H1 (cell line): ENCODE measurements around the gene COL2A1. TPM values are rescaled to one million over a fixed set of nuclear protein-coding genes. Genes with fewer than 3 reads are reported as not detected.

ENCODE experiments used
- RNF2 ChIP-seq: fragments of 200-900, 300-1000 bp; sonication (generic); IDR thresholded peaks from 2 replicates; pipeline ENCODE4 v1.7.1; 2016; ENCODE audit warnings: borderline replicate concordance, low read depth, mild to moderate bottlenecking, antibody characterized with exemption, low read length; ENCODE audit not compliant: poor library complexity, severe bottlenecking; ENCODE audit errors: missing control alignments
- TBP ChIP-seq: IDR thresholded peaks from 2 replicates; pipeline ENCODE4 v1.6.1; 2011; ENCODE audit warnings: low read depth, low read length, improper control_type of control experiment
- polyA plus RNA-seq, 7 experiments: library from polyadenylated mRNA; depleted of rRNA in 3 of 7; stranded (reverse) in 5 of 7; unstranded in 2 of 7; fragments of >200 nt in 5 of 7; fragments of 200-250 nt in 2 of 7; gene quantifications; 1 replicate in 5 of 7; 2 replicates in 1 of 7; 4 replicates in 1 of 7; pipeline versions ENCODE4 v1.2.1 to v1.2.3, GENCODE V29; 2011 to 2013; ENCODE audit warnings: missing spikeins in 2 of 7, mixed read lengths in 2 of 7
- total RNA-seq: library from RNA; stranded (reverse); fragmentation: NEBNext Ultra II Directional; extraction: Animal tissue kit (Norgen Biotek cat#: 25700); gene quantifications from 2 replicates; pipeline ENCODE4 v1.2.1, GENCODE V29; 2021

COL2A1 gene
- total and polyA plus RNA-seq, 2 of the 8 experiments (the other 6 are each of a cell fraction or from before 2014, with no cell fraction given): 4.2 to 14.6 TPM

GRCh38 chr12:48053883-48054282, 49.6 kb upstream of the COL2A1 start (continued):
- no peak for TF ChIP-seq RNF2
- TF ChIP-seq TBP: no peak
